HL-60 (cell line): ENCODE results near the gene NUCB1.
"Not testable (repeated sequence)": the region's sequence is repeated elsewhere in the genome, so short reads cannot be mapped to it uniquely, and the experiment has no call there.

Experiments
- CTCF ChIP-seq: IDR thresholded peaks from one replicate; pipeline ENCODE4 v1.5.1; 2011; ENCODE audit warnings: low read length, control low read depth, inconsistent platforms; ENCODE audit not compliant: insufficient read depth
- GABPA ChIP-seq: IDR thresholded peaks from 2 replicates; pipeline ENCODE4 v1.6.1; 2012; ENCODE audit warnings: low read depth
- POLR2AphosphoS5 ChIP-seq: IDR thresholded peaks from 2 replicates; pipeline ENCODE4 v1.6.1; 2012; ENCODE audit warnings: low read depth
- REST ChIP-seq: IDR thresholded peaks from 2 replicates; pipeline ENCODE4 v1.6.1; 2012; ENCODE audit warnings: low read depth; ENCODE audit not compliant: insufficient replicate concordance
- SPI1 ChIP-seq: IDR thresholded peaks from 2 replicates; pipeline ENCODE4 v1.6.1; 2012; ENCODE audit warnings: low read depth, mild to moderate bottlenecking, borderline replicate concordance

DNA sequence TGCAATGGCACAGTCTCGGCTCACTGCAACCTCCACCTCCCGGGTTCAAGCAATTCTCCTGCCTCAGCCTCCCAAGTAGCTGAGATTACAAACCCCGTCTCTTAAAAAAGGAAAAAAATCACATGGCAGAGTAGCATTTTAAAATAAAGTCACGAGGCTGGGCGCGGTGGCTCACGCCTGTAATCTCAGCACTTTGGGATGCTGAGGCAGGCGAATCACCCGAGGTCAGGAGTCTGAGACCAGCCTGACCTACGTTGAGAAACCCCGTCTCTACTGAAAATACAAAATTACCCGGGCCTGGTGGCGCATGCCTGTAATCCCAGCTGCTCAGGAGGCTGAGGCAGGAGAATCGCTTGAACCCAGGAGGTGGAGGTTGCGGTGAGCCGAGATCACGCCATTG lies 27.6 kb downstream of the NUCB1 start:
- not testable (repeated sequence) for TF ChIP-seq POLR2AphosphoS5, CTCF, REST, GABPA, SPI1
